GM12874 (cell line): ENCODE data around the gene GLDC.

Source experiments
- TF ChIP-seq, protein P1 (sequence below): IDR thresholded peaks from 2 replicates; pipeline ENCODE4 v1.5.1; 2011; ENCODE audit warnings: low read depth, mild to moderate bottlenecking, control low read depth, low read length, moderate library complexity; ENCODE audit not compliant: insufficient read depth

Gene GLDC

GRCh38 chr9:6641056-6641455, 4.5 kb downstream of the GLDC start:
- TF ChIP-seq, protein P1, sequence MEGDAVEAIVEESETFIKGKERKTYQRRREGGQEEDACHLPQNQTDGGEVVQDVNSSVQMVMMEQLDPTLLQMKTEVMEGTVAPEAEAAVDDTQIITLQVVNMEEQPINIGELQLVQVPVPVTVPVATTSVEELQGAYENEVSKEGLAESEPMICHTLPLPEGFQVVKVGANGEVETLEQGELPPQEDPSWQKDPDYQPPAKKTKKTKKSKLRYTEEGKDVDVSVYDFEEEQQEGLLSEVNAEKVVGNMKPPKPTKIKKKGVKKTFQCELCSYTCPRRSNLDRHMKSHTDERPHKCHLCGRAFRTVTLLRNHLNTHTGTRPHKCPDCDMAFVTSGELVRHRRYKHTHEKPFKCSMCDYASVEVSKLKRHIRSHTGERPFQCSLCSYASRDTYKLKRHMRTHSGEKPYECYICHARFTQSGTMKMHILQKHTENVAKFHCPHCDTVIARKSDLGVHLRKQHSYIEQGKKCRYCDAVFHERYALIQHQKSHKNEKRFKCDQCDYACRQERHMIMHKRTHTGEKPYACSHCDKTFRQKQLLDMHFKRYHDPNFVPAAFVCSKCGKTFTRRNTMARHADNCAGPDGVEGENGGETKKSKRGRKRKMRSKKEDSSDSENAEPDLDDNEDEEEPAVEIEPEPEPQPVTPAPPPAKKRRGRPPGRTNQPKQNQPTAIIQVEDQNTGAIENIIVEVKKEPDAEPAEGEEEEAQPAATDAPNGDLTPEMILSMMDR: no peak

GRCh38 chr9:6640268-6641051, 5.1 kb downstream of the GLDC start:
- TF ChIP-seq, protein P1: no peak

- TF ChIP-seq, protein P1: no peak
Observed at GRCh38 chr9:6639622-6640021, 5.9 kb downstream of the GLDC start.

DNA sequence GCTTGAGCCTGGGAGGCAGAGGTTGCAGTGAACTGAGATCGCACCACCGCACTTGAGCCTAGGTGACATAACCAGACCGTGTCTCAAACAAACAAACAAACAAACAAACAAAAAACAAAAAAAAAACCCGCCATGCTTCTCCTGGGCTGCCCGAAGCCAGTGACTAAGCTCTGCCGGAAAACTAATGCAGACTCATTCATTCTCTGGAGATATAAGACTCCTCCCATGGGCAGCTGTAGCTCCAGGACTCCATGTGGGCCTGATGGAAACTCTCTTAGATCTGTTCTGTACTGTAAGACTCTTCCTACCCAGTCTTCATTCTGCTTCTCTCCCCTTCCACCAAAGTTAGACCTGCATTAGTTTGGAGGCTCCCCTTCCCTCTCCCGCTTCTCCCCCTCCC, 11.1 kb downstream of the GLDC start:
- TF ChIP-seq, protein P1: no peak

GRCh38 chr9:6633378-6633777, 12.2 kb downstream of the GLDC start:
- TF ChIP-seq, protein P1: no peak

GRCh38 chr9:6632516-6633183, 12.9 kb downstream of the GLDC start:
- TF ChIP-seq, protein P1: no peak

DNA sequence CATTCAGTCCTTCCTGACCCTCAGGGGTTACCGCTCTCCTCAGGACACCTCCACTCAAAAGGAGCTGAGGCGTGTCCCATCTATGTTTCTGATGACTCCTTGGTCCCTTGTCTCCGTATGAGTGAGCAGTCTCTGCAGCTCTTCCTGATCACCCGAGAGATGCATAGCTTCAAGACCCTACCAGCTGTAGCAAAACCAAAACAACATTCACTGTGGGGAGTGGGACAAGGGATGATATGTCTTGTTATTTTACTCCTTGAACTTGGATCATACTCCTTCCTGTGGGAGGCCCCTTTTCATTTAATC, 14.4 kb downstream of the GLDC start:
- TF ChIP-seq, protein P1: no peak
